Brain microvascular endothelial cell (primary cell): Measurements from ENCODE around the gene TMEM106C.

ENCODE experiments used
- DNase-seq: peaks from one replicate; pipeline ENCODE4 v3.0.0-alpha.2; 2020
- H3K27ac ChIP-seq: fragments of 250-450 bp; sonication (Bioruptor Pico); 2 replicates; pipeline ENCODE4 v1.5.1; 2020; ENCODE audit warnings: mild to moderate bottlenecking, moderate library complexity
- H3K27me3 ChIP-seq: fragments of 250-450 bp; sonication (Bioruptor Pico); replicated peaks from 2 replicates; pipeline ENCODE4 v1.5.1; 2020; ENCODE audit warnings: mild to moderate bottlenecking
- H3K36me3 ChIP-seq: fragments of 250-450 bp; sonication (Bioruptor Pico); replicated peaks from 2 replicates; pipeline ENCODE4 v1.5.1; 2020; ENCODE audit warnings: mild to moderate bottlenecking
- H3K4me3 ChIP-seq: 2 replicates; pipeline ENCODE4 v1.5.1; 2011; ENCODE audit warnings: low read depth, mild to moderate bottlenecking, control low read depth, low read length, moderate library complexity
- CTCF ChIP-seq: IDR thresholded peaks from 2 replicates; pipeline ENCODE4 v1.5.1; 2011; ENCODE audit warnings: low read depth, mild to moderate bottlenecking, moderate library complexity, low read length, control low read depth, inconsistent platforms; ENCODE audit errors: missing control alignments
- in situ Hi-C: cut with HindIII; loops from 2 replicates; pipeline ENCODE4 v1.10.0; 2017; ENCODE audit warnings: low sequenced_read_pairs, low pct_ligation_motif_present

TMEM106C gene

GRCh38 chr12:48016373-48017020, 53.1 kb downstream of the TMEM106C start:
- no peak for DNase-seq
- H3K27me3 ChIP-seq = peaks cover 16% of the 10 kb centered on the region
- no peaks in the 10 kb centered on the region for H3K36me3 ChIP-seq
- no peak overlapping the region for H3K4me3 ChIP-seq
- H3K27ac ChIP-seq = no peak overlapping the region
- in situ Hi-C loops = no loop called here
- TF ChIP-seq CTCF = no peak

- no peak for TF ChIP-seq CTCF
- Histone ChIP-seq H3K4me3 (no peak overlapping the region), H3K36me3 (no peaks in the 10 kb centered on the region), H3K27ac (no peak overlapping the region), H3K27me3 (peaks cover 18% of the 10 kb centered on the region)
- no peak for DNase-seq
- in situ Hi-C loops = no loop called here
Measured at GRCh38 chr12:48017496-48017895, 54.1 kb downstream of the TMEM106C start.

GRCh38 chr12:48017921-48018617, 54.7 kb downstream of the TMEM106C start:
- Histone ChIP-seq H3K27me3 (peaks cover 18% of the 10 kb centered on the region), H3K27ac (no peak overlapping the region), H3K4me3 (no peak overlapping the region), H3K36me3 (no peaks in the 10 kb centered on the region)
- in situ Hi-C loops = no loop called here
- no peak for DNase-seq
- no peak for TF ChIP-seq CTCF
